Mucosa of rectum (tissue), 2 donors: ENCODE results near the gene ZNF273.
"Not testable (repeated sequence)": the region's sequence is repeated elsewhere in the genome, so short reads cannot be mapped to it uniquely, and the experiment has no call there.

Source experiments
- H3K27ac ChIP-seq, 2 donors: one replicate each; pipeline ENCODE4 v1.7.0; 2013; ENCODE audit warnings: inconsistent platforms in 2 of 2, low read depth in 2 of 2, low read length in 2 of 2
- H3K27me3 ChIP-seq, 2 donors: one replicate each; pipeline ENCODE4 v1.7.0; 2013; ENCODE audit warnings: low read length in 2 of 2; ENCODE audit not compliant: control insufficient read depth in 2 of 2, insufficient read depth in 2 of 2
- H3K36me3 ChIP-seq, 2 donors: one replicate each; pipeline ENCODE4 v1.7.0; 2013; ENCODE audit warnings: low read length in 2 of 2; ENCODE audit not compliant: control insufficient read depth in 2 of 2, insufficient read depth in 2 of 2
- H3K4me1 ChIP-seq, 2 donors: one replicate each; pipeline ENCODE4 v1.7.0; 2013; ENCODE audit warnings: low read length in 2 of 2, mild to moderate bottlenecking in 1 of 2; ENCODE audit not compliant: control insufficient read depth in 2 of 2, insufficient read depth in 2 of 2
- H3K4me3 ChIP-seq, 2 donors: one replicate each; pipeline ENCODE4 v1.7.0; 2013; ENCODE audit warnings: low read length in 2 of 2
- H3K9ac ChIP-seq, 2 donors: one replicate each; pipeline ENCODE4 v1.7.0; 2013; ENCODE audit warnings: low read length in 2 of 2, low read depth in 1 of 2, mild to moderate bottlenecking in 1 of 2
- H3K9me3 ChIP-seq, 2 donors: one replicate each; pipeline ENCODE4 v1.7.0; 2013; ENCODE audit warnings: low read length in 2 of 2; ENCODE audit not compliant: control insufficient read depth in 2 of 2
- donor health status: healthy.
- donor health status: Normal muscosa, but diverticular disease.

Gene ZNF273

GRCh38 chr7:64945503-64946175, 42.6 kb downstream of the ZNF273 start:
- Histone ChIP-seq H3K27ac (no peak overlapping the region), H3K27me3 (peaks cover 12 to 14% of the 10 kb centered on the region in 2 donors), H3K9ac (no peak overlapping the region), H3K4me1 (no peaks in the 10 kb centered on the region), H3K9me3 (no peaks in the 10 kb centered on the region), H3K36me3 (no peaks in the 10 kb centered on the region), H3K4me3 (no peak overlapping the region)

- Histone ChIP-seq H3K27ac (no peak overlapping the region), H3K27me3 (peaks cover 12 to 14% of the 10 kb centered on the region in 2 donors), H3K4me1 (no peaks in the 10 kb centered on the region), H3K4me3 (no peak overlapping the region), H3K9ac (no peak overlapping the region), H3K9me3 (no peaks in the 10 kb centered on the region), H3K36me3 (no peaks in the 10 kb centered on the region)
These were observed 43.7 kb downstream of the ZNF273 start for GRCh38 chr7:64946772-64947171.

- Histone ChIP-seq H3K4me3 (peak overlapping the region in 1 of 2 donors; percentile 7), H3K4me1 (no peaks in the 10 kb centered on the region), H3K27me3 (peaks cover 12 to 14% of the 10 kb centered on the region in 2 donors), H3K27ac (no peak overlapping the region), H3K9ac (no peak overlapping the region), H3K9me3 (no peaks in the 10 kb centered on the region), H3K36me3 (no peaks in the 10 kb centered on the region)
These were observed 44.4 kb downstream of the ZNF273 start for GRCh38 chr7:64947252-64948000.

GRCh38 chr7:64948774-64949173, 45.7 kb downstream of the ZNF273 start:
- peaks cover 12 to 14% of the 10 kb centered on the region in 2 donors for H3K27me3 ChIP-seq
- H3K36me3 ChIP-seq, result not testable (repeated sequence)

GRCh38 chr7:64950673-64951072, 47.6 kb downstream of the ZNF273 start:
- not testable (repeated sequence) for H3K4me3 ChIP-seq, H3K9me3 ChIP-seq, H3K27ac ChIP-seq, H3K9ac ChIP-seq, H3K4me1 ChIP-seq, H3K36me3 ChIP-seq
- peaks cover 11 to 12% of the 10 kb centered on the region in 2 donors for H3K27me3 ChIP-seq

More at GRCh38 chr7:64948774-64949173, 45.7 kb downstream of the ZNF273 start:
- H3K4me1 ChIP-seq, H3K4me3 ChIP-seq, H3K27ac ChIP-seq, H3K9me3 ChIP-seq, H3K9ac ChIP-seq: not testable (repeated sequence)

GRCh38 chr7:64951250-64951848, 48.3 kb downstream of the ZNF273 start:
- H3K4me1 ChIP-seq, result no peaks in the 10 kb centered on the region
- no peaks in the 10 kb centered on the region for H3K36me3 ChIP-seq
- peaks cover 6 to 11% of the 10 kb centered on the region in 2 donors for H3K27me3 ChIP-seq
- H3K27ac ChIP-seq, result no peak overlapping the region
- no peaks in the 10 kb centered on the region for H3K9me3 ChIP-seq
- H3K4me3 ChIP-seq, result no peak overlapping the region
- no peak overlapping the region for H3K9ac ChIP-seq

- Histone ChIP-seq H3K27me3 (no peaks in the 10 kb centered on the region), H3K9me3 (no peaks in the 10 kb centered on the region), H3K4me1 (no peaks in the 10 kb centered on the region), H3K27ac (no peak overlapping the region), H3K36me3 (no peaks in the 10 kb centered on the region), H3K9ac (no peak overlapping the region), H3K4me3 (no peak overlapping the region)
These were observed 56.1 kb downstream of the ZNF273 start for GRCh38 chr7:64959072-64959747.

GRCh38 chr7:64965594-64965993, 62.5 kb downstream of the ZNF273 start:
- no peaks in the 10 kb centered on the region for H3K9me3 ChIP-seq
- H3K9ac ChIP-seq, result no peak overlapping the region
- H3K36me3 ChIP-seq, result no peaks in the 10 kb centered on the region
- H3K27me3 ChIP-seq, result no peaks in the 10 kb centered on the region
- no peaks in the 10 kb centered on the region for H3K4me1 ChIP-seq
- H3K27ac ChIP-seq, result no peak overlapping the region
- H3K4me3 ChIP-seq, result no peak overlapping the region

GRCh38 chr7:64978497-64979203, 75.6 kb downstream of the ZNF273 start:
- H3K36me3 ChIP-seq, result peaks cover 19% of the 10 kb centered on the region in 2 donors
- no peaks in the 10 kb centered on the region for H3K27me3 ChIP-seq
- H3K4me1 ChIP-seq, result no peaks in the 10 kb centered on the region
- peaks cover 35 to 37% of the 10 kb centered on the region in 2 donors for H3K9me3 ChIP-seq
- no peak overlapping the region for H3K4me3 ChIP-seq
- H3K27ac ChIP-seq, result no peak overlapping the region
- H3K9ac ChIP-seq, result no peak overlapping the region
